ENCODE measurements around the gene IPMK.

DNA sequence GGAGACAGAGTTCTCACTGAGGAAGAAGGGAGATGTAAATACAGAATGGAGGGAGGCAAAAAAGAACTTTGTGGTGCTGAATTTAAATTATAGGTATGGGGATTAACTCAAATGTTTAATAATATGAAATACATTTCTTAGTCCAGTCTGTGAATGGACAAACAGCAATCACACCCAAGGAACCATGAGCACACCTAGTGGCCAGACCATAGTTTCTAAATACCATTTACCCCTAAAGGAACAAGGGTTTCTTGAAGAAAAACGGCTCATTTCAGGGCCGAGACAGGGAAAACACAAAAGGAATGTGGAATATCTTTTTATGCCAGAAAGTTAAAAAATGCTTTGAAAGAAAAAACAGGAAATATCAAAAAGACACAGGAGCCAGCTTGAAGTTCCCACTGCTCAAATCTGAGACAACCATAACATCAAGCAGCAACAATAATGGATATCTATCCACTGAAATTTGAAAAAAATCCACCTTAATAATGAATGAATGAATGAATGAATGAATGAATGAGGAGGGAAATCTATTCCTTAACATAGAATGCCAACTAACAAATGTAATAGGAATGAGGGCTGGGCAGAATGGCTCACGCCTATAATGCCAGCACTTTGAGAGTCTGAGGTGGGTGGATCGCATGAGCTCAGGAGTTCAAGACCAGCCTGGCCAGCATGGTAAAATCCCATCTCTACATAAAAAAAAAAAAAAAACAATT lies 8.6 kb downstream of the IPMK start:
- TF ChIP-seq, protein P1, sequence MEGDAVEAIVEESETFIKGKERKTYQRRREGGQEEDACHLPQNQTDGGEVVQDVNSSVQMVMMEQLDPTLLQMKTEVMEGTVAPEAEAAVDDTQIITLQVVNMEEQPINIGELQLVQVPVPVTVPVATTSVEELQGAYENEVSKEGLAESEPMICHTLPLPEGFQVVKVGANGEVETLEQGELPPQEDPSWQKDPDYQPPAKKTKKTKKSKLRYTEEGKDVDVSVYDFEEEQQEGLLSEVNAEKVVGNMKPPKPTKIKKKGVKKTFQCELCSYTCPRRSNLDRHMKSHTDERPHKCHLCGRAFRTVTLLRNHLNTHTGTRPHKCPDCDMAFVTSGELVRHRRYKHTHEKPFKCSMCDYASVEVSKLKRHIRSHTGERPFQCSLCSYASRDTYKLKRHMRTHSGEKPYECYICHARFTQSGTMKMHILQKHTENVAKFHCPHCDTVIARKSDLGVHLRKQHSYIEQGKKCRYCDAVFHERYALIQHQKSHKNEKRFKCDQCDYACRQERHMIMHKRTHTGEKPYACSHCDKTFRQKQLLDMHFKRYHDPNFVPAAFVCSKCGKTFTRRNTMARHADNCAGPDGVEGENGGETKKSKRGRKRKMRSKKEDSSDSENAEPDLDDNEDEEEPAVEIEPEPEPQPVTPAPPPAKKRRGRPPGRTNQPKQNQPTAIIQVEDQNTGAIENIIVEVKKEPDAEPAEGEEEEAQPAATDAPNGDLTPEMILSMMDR (IDR thresholded peaks at IDR 0.05 in 2 of 3, conservative IDR thresholded peaks at IDR 0.05 in 1 of 3; ENCODE audit: borderline replicate concordance in 1 of 3, insufficient read depth in 1 of 3, low read depth in 2 of 3, low read length in 2 of 3): peak in 2 of 3 experiments; percentile 46 to 53; a peak in 4 of 6 replicates
- TF ChIP-seq ZFX (IDR thresholded peaks at IDR 0.05) (no peak), POLR2A (IDR thresholded peaks at IDR 0.05; ENCODE audit: borderline replicate concordance, extremely low read depth, insufficient read depth, insufficient read length) (no peak), TCF7L2 (IDR thresholded peaks at IDR 0.05; ENCODE audit: borderline replicate concordance, extremely low read depth, insufficient read depth, insufficient read length) (no peak), POLR2AphosphoS5 (IDR thresholded peaks at IDR 0.05; ENCODE audit: low read depth, low read length) (no peak), EGR1 (IDR thresholded peaks at IDR 0.05; ENCODE audit: low read depth) (no peak)
- TF ChIP-seq, protein P2, sequence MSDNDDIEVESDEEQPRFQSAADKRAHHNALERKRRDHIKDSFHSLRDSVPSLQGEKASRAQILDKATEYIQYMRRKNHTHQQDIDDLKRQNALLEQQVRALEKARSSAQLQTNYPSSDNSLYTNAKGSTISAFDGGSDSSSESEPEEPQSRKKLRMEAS (IDR thresholded peaks at IDR 0.05): no peak

Measured in HCT116 (cell line).